Measurements from ENCODE around the gene ITGA11.

- TF ChIP-seq, protein P1, sequence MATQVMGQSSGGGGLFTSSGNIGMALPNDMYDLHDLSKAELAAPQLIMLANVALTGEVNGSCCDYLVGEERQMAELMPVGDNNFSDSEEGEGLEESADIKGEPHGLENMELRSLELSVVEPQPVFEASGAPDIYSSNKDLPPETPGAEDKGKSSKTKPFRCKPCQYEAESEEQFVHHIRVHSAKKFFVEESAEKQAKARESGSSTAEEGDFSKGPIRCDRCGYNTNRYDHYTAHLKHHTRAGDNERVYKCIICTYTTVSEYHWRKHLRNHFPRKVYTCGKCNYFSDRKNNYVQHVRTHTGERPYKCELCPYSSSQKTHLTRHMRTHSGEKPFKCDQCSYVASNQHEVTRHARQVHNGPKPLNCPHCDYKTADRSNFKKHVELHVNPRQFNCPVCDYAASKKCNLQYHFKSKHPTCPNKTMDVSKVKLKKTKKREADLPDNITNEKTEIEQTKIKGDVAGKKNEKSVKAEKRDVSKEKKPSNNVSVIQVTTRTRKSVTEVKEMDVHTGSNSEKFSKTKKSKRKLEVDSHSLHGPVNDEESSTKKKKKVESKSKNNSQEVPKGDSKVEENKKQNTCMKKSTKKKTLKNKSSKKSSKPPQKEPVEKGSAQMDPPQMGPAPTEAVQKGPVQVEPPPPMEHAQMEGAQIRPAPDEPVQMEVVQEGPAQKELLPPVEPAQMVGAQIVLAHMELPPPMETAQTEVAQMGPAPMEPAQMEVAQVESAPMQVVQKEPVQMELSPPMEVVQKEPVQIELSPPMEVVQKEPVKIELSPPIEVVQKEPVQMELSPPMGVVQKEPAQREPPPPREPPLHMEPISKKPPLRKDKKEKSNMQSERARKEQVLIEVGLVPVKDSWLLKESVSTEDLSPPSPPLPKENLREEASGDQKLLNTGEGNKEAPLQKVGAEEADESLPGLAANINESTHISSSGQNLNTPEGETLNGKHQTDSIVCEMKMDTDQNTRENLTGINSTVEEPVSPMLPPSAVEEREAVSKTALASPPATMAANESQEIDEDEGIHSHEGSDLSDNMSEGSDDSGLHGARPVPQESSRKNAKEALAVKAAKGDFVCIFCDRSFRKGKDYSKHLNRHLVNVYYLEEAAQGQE (IDR thresholded peaks at IDR 0.05; ENCODE audit: borderline replicate concordance in 1 of 2, low read depth in 1 of 2, low read length in 2 of 2): no peak
- TF ChIP-seq, protein P2, sequence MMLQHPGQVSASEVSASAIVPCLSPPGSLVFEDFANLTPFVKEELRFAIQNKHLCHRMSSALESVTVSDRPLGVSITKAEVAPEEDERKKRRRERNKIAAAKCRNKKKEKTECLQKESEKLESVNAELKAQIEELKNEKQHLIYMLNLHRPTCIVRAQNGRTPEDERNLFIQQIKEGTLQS (CRISPR knock-in tag; IDR thresholded peaks at IDR 0.05): no peak
- TF ChIP-seq ZBTB44 (CRISPR knock-in tag; IDR thresholded peaks at IDR 0.05) (no peak), ZNF281 (CRISPR knock-in tag; IDR thresholded peaks at IDR 0.05; ENCODE audit: borderline replicate concordance) (no peak), EZH2 (conservative IDR thresholded peaks at IDR 0.05; ENCODE audit: low read depth, low read length) (no peak), MED13 (CRISPR knock-in tag; IDR thresholded peaks at IDR 0.05) (no peak), HNF1B (CRISPR knock-in tag; IDR thresholded peaks at IDR 0.05) (no peak), ZBTB21 (CRISPR knock-in tag; IDR thresholded peaks at IDR 0.05) (no peak), RARA (CRISPR knock-in tag; IDR thresholded peaks at IDR 0.05) (no peak), JUN (CRISPR knock-in tag; IDR thresholded peaks at IDR 0.05) (no peak), ZNF549 (CRISPR knock-in tag; IDR thresholded peaks at IDR 0.05) (no peak), RBAK (CRISPR knock-in tag; IDR thresholded peaks at IDR 0.05) (no peak)
- TF ChIP-seq, protein P3, sequence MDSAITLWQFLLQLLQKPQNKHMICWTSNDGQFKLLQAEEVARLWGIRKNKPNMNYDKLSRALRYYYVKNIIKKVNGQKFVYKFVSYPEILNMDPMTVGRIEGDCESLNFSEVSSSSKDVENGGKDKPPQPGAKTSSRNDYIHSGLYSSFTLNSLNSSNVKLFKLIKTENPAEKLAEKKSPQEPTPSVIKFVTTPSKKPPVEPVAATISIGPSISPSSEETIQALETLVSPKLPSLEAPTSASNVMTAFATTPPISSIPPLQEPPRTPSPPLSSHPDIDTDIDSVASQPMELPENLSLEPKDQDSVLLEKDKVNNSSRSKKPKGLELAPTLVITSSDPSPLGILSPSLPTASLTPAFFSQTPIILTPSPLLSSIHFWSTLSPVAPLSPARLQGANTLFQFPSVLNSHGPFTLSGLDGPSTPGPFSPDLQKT (CRISPR knock-in tag; IDR thresholded peaks at IDR 0.05; ENCODE audit: borderline replicate concordance): no peak
- TF ChIP-seq, protein P4, sequence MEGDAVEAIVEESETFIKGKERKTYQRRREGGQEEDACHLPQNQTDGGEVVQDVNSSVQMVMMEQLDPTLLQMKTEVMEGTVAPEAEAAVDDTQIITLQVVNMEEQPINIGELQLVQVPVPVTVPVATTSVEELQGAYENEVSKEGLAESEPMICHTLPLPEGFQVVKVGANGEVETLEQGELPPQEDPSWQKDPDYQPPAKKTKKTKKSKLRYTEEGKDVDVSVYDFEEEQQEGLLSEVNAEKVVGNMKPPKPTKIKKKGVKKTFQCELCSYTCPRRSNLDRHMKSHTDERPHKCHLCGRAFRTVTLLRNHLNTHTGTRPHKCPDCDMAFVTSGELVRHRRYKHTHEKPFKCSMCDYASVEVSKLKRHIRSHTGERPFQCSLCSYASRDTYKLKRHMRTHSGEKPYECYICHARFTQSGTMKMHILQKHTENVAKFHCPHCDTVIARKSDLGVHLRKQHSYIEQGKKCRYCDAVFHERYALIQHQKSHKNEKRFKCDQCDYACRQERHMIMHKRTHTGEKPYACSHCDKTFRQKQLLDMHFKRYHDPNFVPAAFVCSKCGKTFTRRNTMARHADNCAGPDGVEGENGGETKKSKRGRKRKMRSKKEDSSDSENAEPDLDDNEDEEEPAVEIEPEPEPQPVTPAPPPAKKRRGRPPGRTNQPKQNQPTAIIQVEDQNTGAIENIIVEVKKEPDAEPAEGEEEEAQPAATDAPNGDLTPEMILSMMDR (CRISPR knock-in tag; IDR thresholded peaks at IDR 0.05): no peak
These were observed 97.3 kb downstream of the ITGA11 start for GRCh38 chr15:68334661-68335124.
